Ovary (tissue), 3 donors: Measurements from ENCODE around the gene IFT88.

Experiments
- CTCF ChIP-seq, 3 donors: fragments of 450-650 bp in 2 of 3; fragments of 200-600 bp in 1 of 3; IDR thresholded peaks; one replicate each; pipeline versions ENCODE4 v1.5.1 to v1.8.0; 2016 to 2022; ENCODE audit warnings: antibody characterized with exemption in 3 of 3, mild to moderate bottlenecking in 1 of 3
- EP300 ChIP-seq: sonication (generic); formaldehyde crosslinking; IDR thresholded peaks from one replicate; pipeline ENCODE4 v1.6.1; 2017; ENCODE audit warnings: antibody characterized with exemption
- POLR2A ChIP-seq: fragments of 450-650 bp; IDR thresholded peaks from one replicate; pipeline ENCODE4 v1.6.1; 2017; ENCODE audit warnings: antibody characterized with exemption, mild to moderate bottlenecking, moderate library complexity
- donor health status: DM: no; HTN: no; CAD: no.

DNA sequence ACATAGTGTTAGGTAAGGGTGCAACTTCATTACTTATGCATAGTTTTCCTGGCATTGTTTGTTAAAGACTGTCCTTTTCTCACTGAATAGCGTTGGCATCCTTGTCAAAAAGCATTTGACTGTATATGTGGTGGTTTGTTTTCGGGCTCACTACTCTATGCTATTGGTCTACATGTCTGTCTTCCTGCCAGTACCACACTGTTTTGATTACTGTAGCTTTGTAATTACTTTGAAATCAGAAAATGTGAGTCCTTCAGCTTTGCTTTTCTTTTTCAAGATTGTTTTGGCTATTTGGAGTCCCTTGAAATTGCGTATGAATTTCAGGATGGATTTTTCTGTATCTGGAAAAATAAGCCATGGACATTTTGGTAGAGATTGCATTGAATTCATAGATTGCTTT, 56.0 kb downstream of the IFT88 start:
- no peak for TF ChIP-seq EP300
- no peak for TF ChIP-seq CTCF (IDR thresholded peaks at IDR 0.05)
- TF ChIP-seq POLR2A: no peak
